MM.1S (cell line): ENCODE measurements around the gene IFT20.
A peak's percentile ranks its signal among the peaks of the same experiment; 100 is the strongest.

Experiments used
- DNase-seq: peaks from one replicate; pipeline ENCODE4 v3.0.0-alpha.2; 2015
- H2AFZ ChIP-seq: fragments of 300-600 bp; sonication (generic); 2 replicates; pipeline ENCODE4 v1.6.0; 2016; ENCODE audit warnings: antibody characterized with exemption, low read length
- H3F3A ChIP-seq: fragments of 300-600 bp; sonication (generic); 2 replicates; pipeline ENCODE4 v1.6.1; 2016; ENCODE audit warnings: mild to moderate bottlenecking, antibody characterized with exemption, low read length, moderate library complexity, mixed read lengths; ENCODE audit not compliant: insufficient read depth
- H3K27ac ChIP-seq: fragments of 300-600 bp; sonication (generic); 2 replicates; pipeline ENCODE4 v1.5.1; 2016; ENCODE audit warnings: mild to moderate bottlenecking, low read length
- H3K27me3 ChIP-seq: fragments of 300-600 bp; sonication (generic); replicated peaks from 2 replicates; pipeline ENCODE4 v1.6.0; 2016; ENCODE audit warnings: low read length; ENCODE audit not compliant: insufficient read depth
- H3K36me3 ChIP-seq: fragments of 300-600 bp; sonication (generic); replicated peaks from 2 replicates; pipeline ENCODE4 v1.6.1; 2016; ENCODE audit warnings: mild to moderate bottlenecking, low read length, mixed read lengths; ENCODE audit not compliant: insufficient read depth
- H3K4me1 ChIP-seq: fragments of 300-600 bp; sonication (generic); 2 replicates; pipeline ENCODE4 v1.6.1; 2016; ENCODE audit warnings: low read length, mixed read lengths
- H3K4me2 ChIP-seq: fragments of 300-600 bp; sonication (generic); 2 replicates; pipeline ENCODE4 v1.6.0; 2016; ENCODE audit warnings: low read depth, low read length
- H3K4me3 ChIP-seq: fragments of 300-600 bp; sonication (generic); 2 replicates; pipeline ENCODE4 v1.5.1; 2016; ENCODE audit warnings: low read length, mixed read lengths
- H3K79me2 ChIP-seq: fragments of 300-600 bp; sonication (generic); 2 replicates; pipeline ENCODE4 v1.6.1; 2016; ENCODE audit warnings: mixed run types, low read length, mixed read lengths
- H3K9ac ChIP-seq: fragments of 300-600 bp; sonication (generic); 2 replicates; pipeline ENCODE4 v1.6.1; 2016; ENCODE audit warnings: low read length, mixed read lengths
- H3K9me2 ChIP-seq: fragments of 300-600 bp; sonication (generic); replicated peaks from 2 replicates; pipeline ENCODE4 v1.6.1; 2016; ENCODE audit warnings: mild to moderate bottlenecking, low read length, mixed read lengths; ENCODE audit not compliant: insufficient read depth
- H3K9me3 ChIP-seq: fragments of 300-600 bp; sonication (generic); replicated peaks from 2 replicates; pipeline ENCODE4 v1.6.1; 2016; ENCODE audit warnings: mild to moderate bottlenecking, low read length, mixed read lengths; ENCODE audit not compliant: insufficient read depth
- H4K20me1 ChIP-seq: fragments of 300-600 bp; sonication (generic); 2 replicates; pipeline ENCODE4 v1.6.1; 2016; ENCODE audit warnings: mild to moderate bottlenecking, low read length, moderate library complexity, mixed read lengths; ENCODE audit not compliant: insufficient read depth
- EZH2 ChIP-seq: fragments of 300-600 bp; sonication (generic); optimal IDR thresholded peaks from 2 replicates; pipeline ENCODE3; 2017; ENCODE audit warnings: low read depth, mild to moderate bottlenecking, antibody characterized with exemption, low read length, mixed read lengths
- EZH2phosphoT487 ChIP-seq: fragments of 300-600 bp; sonication (generic); IDR thresholded peaks from 2 replicates; pipeline ENCODE4 v1.6.1; 2018; ENCODE audit warnings: antibody characterized with exemption, low read length
- TF ChIP-seq, protein P1 (sequence below): fragments of 300-600 bp; sonication (generic); IDR thresholded peaks from 2 replicates; pipeline ENCODE4 v1.5.1; 2016; ENCODE audit warnings: antibody characterized with exemption, low read length, mixed read lengths

IFT20 gene

DNA sequence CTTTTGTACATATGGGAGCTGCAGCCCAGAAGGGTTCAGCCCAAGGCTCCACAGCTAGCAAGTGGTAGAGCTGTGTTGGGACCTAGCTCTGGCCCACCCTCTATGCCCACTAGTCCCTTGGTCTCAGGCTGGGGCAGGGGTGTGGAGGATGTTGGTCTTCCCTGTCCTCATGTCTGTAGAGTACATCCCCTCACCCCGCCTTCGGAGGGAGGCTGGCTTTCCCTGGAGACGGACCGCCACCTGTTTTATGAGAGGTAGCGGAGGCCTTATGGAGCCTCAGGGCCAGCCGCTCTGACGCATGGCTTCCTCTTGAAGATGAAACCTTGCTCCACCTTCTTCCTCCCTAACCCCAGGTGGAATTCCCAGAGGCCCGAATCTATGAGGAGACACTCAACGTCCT, 8.7 kb upstream of the IFT20 start:
- Histone ChIP-seq H3K79me2 (peaks cover 4% of the 10 kb centered on the region; the same call in 1 of the 2 replicates), H3K4me1 (peaks cover 26% of the 10 kb centered on the region), H4K20me1 (no peaks in the 10 kb centered on the region), H3K9me2 (no peaks in the 10 kb centered on the region), H3K4me2 (peak overlapping the region; percentile 48), H3K27ac (peak overlapping the region; percentile 75; the same call in 1 of the 2 replicates), H3K4me3 (no peak overlapping the region), H3K27me3 (no peaks in the 10 kb centered on the region), H3K36me3 (peaks cover 14% of the 10 kb centered on the region), H3K9ac (no peak overlapping the region), H2AFZ (no peak overlapping the region), H3K9me3 (no peaks in the 10 kb centered on the region), H3F3A (peaks cover 22% of the 10 kb centered on the region)
- no peak for TF ChIP-seq EZH2phosphoT487
- no peak for TF ChIP-seq EZH2
- TF ChIP-seq, protein P1, sequence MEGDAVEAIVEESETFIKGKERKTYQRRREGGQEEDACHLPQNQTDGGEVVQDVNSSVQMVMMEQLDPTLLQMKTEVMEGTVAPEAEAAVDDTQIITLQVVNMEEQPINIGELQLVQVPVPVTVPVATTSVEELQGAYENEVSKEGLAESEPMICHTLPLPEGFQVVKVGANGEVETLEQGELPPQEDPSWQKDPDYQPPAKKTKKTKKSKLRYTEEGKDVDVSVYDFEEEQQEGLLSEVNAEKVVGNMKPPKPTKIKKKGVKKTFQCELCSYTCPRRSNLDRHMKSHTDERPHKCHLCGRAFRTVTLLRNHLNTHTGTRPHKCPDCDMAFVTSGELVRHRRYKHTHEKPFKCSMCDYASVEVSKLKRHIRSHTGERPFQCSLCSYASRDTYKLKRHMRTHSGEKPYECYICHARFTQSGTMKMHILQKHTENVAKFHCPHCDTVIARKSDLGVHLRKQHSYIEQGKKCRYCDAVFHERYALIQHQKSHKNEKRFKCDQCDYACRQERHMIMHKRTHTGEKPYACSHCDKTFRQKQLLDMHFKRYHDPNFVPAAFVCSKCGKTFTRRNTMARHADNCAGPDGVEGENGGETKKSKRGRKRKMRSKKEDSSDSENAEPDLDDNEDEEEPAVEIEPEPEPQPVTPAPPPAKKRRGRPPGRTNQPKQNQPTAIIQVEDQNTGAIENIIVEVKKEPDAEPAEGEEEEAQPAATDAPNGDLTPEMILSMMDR, result no peak
- DNase-seq, result no peak

DNA sequence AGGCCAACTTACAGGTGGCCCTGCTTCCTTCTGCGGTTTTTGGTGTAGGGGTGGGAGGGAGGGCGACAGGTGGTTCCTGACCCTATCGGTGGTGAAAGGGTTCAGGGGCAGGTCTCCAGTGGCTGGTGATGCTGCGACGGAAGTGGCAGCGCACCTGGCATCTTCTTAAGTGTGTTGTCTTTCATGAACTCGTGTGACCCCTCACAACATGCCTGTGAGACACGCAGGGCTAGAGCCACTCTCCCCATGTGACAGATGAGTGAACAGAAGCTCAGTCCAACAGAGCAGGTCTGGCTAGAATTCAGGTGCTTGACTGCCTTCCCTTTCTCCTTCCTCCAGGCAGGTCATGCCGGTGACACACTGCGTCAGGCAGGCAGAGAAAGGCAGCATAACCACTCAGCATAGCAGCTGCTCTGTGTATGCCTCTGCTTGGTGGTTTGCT, 8.2 kb upstream of the IFT20 start:
- H4K20me1 ChIP-seq, result no peaks in the 10 kb centered on the region
- TF ChIP-seq EZH2, result no peak
- no peak for TF ChIP-seq EZH2phosphoT487
- TF ChIP-seq, protein P1, result no peak
- H3K9me3 ChIP-seq, result no peaks in the 10 kb centered on the region
- peak overlapping the region; percentile 75; the same call in 1 of the 2 replicates for H3K27ac ChIP-seq
- peak; percentile 90 for DNase-seq
- H3K27me3 ChIP-seq, result no peaks in the 10 kb centered on the region
- H3K4me3 ChIP-seq, result no peak overlapping the region
- H3K79me2 ChIP-seq, result peaks cover 6% of the 10 kb centered on the region; the same call in 1 of the 2 replicates
- H3F3A ChIP-seq, result peaks cover 22% of the 10 kb centered on the region
- H3K4me1 ChIP-seq, result peaks cover 26% of the 10 kb centered on the region
- H3K36me3 ChIP-seq, result peaks cover 14% of the 10 kb centered on the region
- no peak overlapping the region for H2AFZ ChIP-seq
- H3K9ac ChIP-seq, result no peak overlapping the region
- H3K4me2 ChIP-seq, result peak overlapping the region; percentile 48
- H3K9me2 ChIP-seq, result no peaks in the 10 kb centered on the region

DNA sequence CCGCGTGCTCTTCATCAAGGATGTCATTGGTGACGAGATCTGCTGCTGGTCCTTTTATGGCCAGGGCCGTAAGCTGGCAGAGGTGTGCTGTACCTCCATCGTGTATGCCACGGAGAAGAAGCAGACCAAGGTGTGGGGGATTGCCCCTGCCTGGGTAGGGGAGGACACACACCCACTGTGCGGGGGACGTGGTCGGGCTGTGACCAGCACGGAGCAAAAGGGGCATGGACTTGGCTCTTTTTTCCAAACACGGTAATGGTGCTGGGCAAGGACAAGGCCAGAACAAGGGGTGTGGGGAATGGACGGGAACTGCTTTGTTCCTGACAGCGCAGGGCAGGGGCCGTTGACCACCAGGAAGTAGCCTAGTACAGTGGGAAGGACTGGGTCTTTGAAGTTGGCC, 7.0 kb upstream of the IFT20 start:
- Histone ChIP-seq H2AFZ (no peak overlapping the region), H4K20me1 (no peaks in the 10 kb centered on the region), H3K9me2 (no peaks in the 10 kb centered on the region), H3K79me2 (peaks cover 13% of the 10 kb centered on the region), H3K27ac (no peak overlapping the region; the same call in 1 of the 2 replicates), H3K9ac (no peak overlapping the region), H3K4me1 (peaks cover 26% of the 10 kb centered on the region), H3F3A (peaks cover 22% of the 10 kb centered on the region), H3K4me2 (no peak overlapping the region), H3K27me3 (no peaks in the 10 kb centered on the region), H3K36me3 (peaks cover 7% of the 10 kb centered on the region; the same call in 1 of the 2 replicates), H3K9me3 (no peaks in the 10 kb centered on the region), H3K4me3 (no peak overlapping the region)
- TF ChIP-seq, protein P1, result no peak
- TF ChIP-seq EZH2 (no peak), EZH2phosphoT487 (no peak)
- DNase-seq, result no peak
